Myometrial cell (primary cell): ENCODE results near the gene PTP4A2. TPM values are rescaled to one million over a fixed set of nuclear protein-coding genes. Genes with fewer than 3 reads are reported as not detected.

Experiments
- total RNA-seq: library from RNA; depleted of rRNA; stranded (reverse); fragments of >200 nt; gene quantifications from 2 replicates; pipeline ENCODE4 v1.2.3, GENCODE V29; 2015

PTP4A2 gene
- total RNA-seq, result 269 and 360 TPM in 2 replicates

GRCh38 chr1:31938184-31938975 lies at the start of gene PTP4A2:
PTP4A2 (minus strand) TSS chr1:31938368; CDS start chr1:31919065, 19,303 bp downstream.

Other genes starting within 250 kb of the PTP4A2 start
- gene COL16A1, start 234.4 kb downstream of the PTP4A2 start, total RNA-seq, result 11.0 and 20.9 TPM in 2 replicates
- 2.5 and 5.2 TPM in 2 replicates for gene ADGRB2, start 174.0 kb downstream of the PTP4A2 start, total RNA-seq
- 39.0 and 47.0 TPM in 2 replicates for gene SPOCD1, start 122.3 kb downstream of the PTP4A2 start, total RNA-seq
- gene KHDRBS1, start 75.5 kb upstream of the PTP4A2 start, total RNA-seq, result 82.7 and 95.7 TPM in 2 replicates
- gene TMEM39B, start 134.6 kb upstream of the PTP4A2 start, total RNA-seq, result 5.1 and 7.8 TPM in 2 replicates
- 45.3 and 47.7 TPM in 2 replicates for gene KPNA6, start 169.7 kb upstream of the PTP4A2 start, total RNA-seq
- gene TXLNA, start 241.3 kb upstream of the PTP4A2 start, total RNA-seq, result 57.9 and 77.3 TPM in 2 replicates